ENCODE results near the gene ERAP2. TPM values are rescaled to one million over a fixed set of nuclear protein-coding genes. Genes with fewer than 3 reads are reported as not detected.

The ERAP2 gene
- total and polyA plus RNA-seq, 10 of the 15 experiments (the other 5 are each of a cell fraction or from before 2014, with no cell fraction given): 4.0 to 28.7 (median 11.7) TPM

GRCh38 chr5:96920744-96921355 lies 44.5 kb downstream of the ERAP2 start:
- SMC1A ChIA-PET (ENCODE audit: uncharacterized antibody, unreplicated experiment): interaction anchor here (0.9 to 4.8 kb wide), 13 partner anchors 11 to 115 kb away, joined by 3 to 47 read pairs (median 4); partner anchors contain the start of gene ERAP2
- Histone ChIP-seq H3K36me3 (ENCODE audit: control insufficient read depth in 2 of 2, insufficient read depth in 2 of 2, low read length in 1 of 2) (peaks cover 2 to 11% of the 10 kb centered on the region in 2 experiments), H3K4me1 (ENCODE audit: control insufficient read depth, insufficient read depth, low read length) (peaks cover 48% of the 10 kb centered on the region), H3K79me2 (ENCODE audit: control insufficient read depth, insufficient read depth, low read length) (peaks cover 8% of the 10 kb centered on the region), H3K9me3 (replicated peaks; ENCODE audit: control insufficient read depth, insufficient read depth, low read length) (no peaks in the 10 kb centered on the region), H3K4me3 (no peak overlapping the region), H3K27me3 (replicated peaks in 1 of 2; ENCODE audit: control insufficient read depth in 2 of 2, insufficient read depth in 2 of 2, low read length in 1 of 2) (no peaks in the 10 kb centered on the region), H2AFZ (ENCODE audit: control insufficient read depth, low read depth, low read length) (no peak overlapping the region), H3K9ac (ENCODE audit: control insufficient read depth, insufficient read depth, low read length) (peak overlapping the region; percentile 86), H3K4me2 (ENCODE audit: control insufficient read depth, insufficient read depth) (peak overlapping the region; percentile 38), H4K20me1 (ENCODE audit: control insufficient read depth, insufficient read depth) (no peaks in the 10 kb centered on the region), H3K27ac (ENCODE audit: control insufficient read depth, insufficient read depth) (peak overlapping the region; percentile 98)
- RAD21 ChIA-PET (ENCODE audit: unreplicated experiment): interaction anchor here (0.8 to 2.8 kb wide), 14 partner anchors 10 to 240 kb away, joined by 3 to 26 read pairs (median 4); no protein-coding TSS in a partner anchor
- 1% methylated on average over 3 of the region's 3 CpGs for WGBS (ENCODE audit: insufficient coverage, insufficient replicate concordance, low lambda C conversion rate, missing lambda C conversion rate)
- CTCF ChIA-PET: interaction anchor here (1.2 to 1.4 kb wide), 2 partner anchors 10 to 42 kb away, joined by 4 read pairs; no protein-coding TSS in a partner anchor
- intact Hi-C loops (cut with micrococcal nuclease; ENCODE audit: unreplicated experiment): loop anchor here (2.0 kb wide), 1 partner anchor 14 kb away; no protein-coding TSS in a partner anchor
- ATAC-seq (peak; percentile 40), FAIRE-seq (no peak), DNase-seq (ENCODE audit: low read depth, low spot score) (no peak)
- TF ChIP-seq NR2F1 (conservative IDR thresholded peaks at IDR 0.05) (no peak), GABPA (IDR thresholded peaks at IDR 0.05; ENCODE audit: low read depth) (no peak), SIN3A (IDR thresholded peaks at IDR 0.05; ENCODE audit: low read depth, low read length) (no peak), BRCA1 (IDR thresholded peaks at IDR 0.05; ENCODE audit: low read depth, low read length) (no peak), NFYA (IDR thresholded peaks at IDR 0.05; ENCODE audit: borderline replicate concordance, low read depth, low read length) (no peak), KLF5 (IDR thresholded peaks at IDR 0.05; ENCODE audit: partially characterized antibody) (no peak), RBBP5 (conservative IDR thresholded peaks at IDR 0.05) (no peak), SP1 (IDR thresholded peaks at IDR 0.05; ENCODE audit: low read depth, low read length) (no peak), CEBPZ (IDR thresholded peaks at IDR 0.05; ENCODE audit: low read depth, low read length) (no peak), ETV6 (conservative IDR thresholded peaks at IDR 0.05 in 1 of 2, IDR thresholded peaks at IDR 0.05 in 1 of 2; ENCODE audit: borderline replicate concordance in 1 of 2, low read depth in 1 of 2) (no peak), SKIL (IDR thresholded peaks at IDR 0.05; ENCODE audit: low read depth, poor library complexity, severe bottlenecking) (no peak), MXI1 (IDR thresholded peaks at IDR 0.05; ENCODE audit: low read depth, low read length) (no peak), BHLHE40 (IDR thresholded peaks at IDR 0.05; ENCODE audit: borderline replicate concordance in 1 of 2, low read depth in 2 of 2, low read length in 1 of 2) (no peak), IRF5 (IDR thresholded peaks at IDR 0.05; ENCODE audit: borderline replicate concordance) (no peak), TAF1 (IDR thresholded peaks at IDR 0.05; ENCODE audit: borderline replicate concordance, low read depth, low read length) (no peak), ZSCAN29 (IDR thresholded peaks at IDR 0.05) (no peak)
- in situ Hi-C loops (cut with MboI): no loop called here
- no TSS peak for BruUV-seq (replicated peaks)
- POLR2A ChIA-PET: interaction anchor here (0.5 to 2.6 kb wide), 6 partner anchors 11 to 192 kb away, joined by 3 to 27 read pairs (median 5); no protein-coding TSS in a partner anchor

Data from GM12878 (cell line).